Pulmonary artery endothelial cell (primary cell): ENCODE measurements around the gene GREM1. TPM values are rescaled to one million over a fixed set of nuclear protein-coding genes. Genes with fewer than 3 reads are reported as not detected.

ENCODE experiments used
- DNase-seq: peaks from one replicate; pipeline ENCODE4 v3.0.0-alpha.2; 2011; ENCODE audit warnings: low read depth, low spot score
- total RNA-seq: library from RNA; depleted of rRNA; stranded (reverse); fragments of >200 nt; gene quantifications from 2 replicates; pipeline ENCODE4 v1.2.3, GENCODE V29; 2014

Gene GREM1
- total RNA-seq, 1 donor from 2014 or later: 0.07 TPM

GRCh38 chr15:32730677-32731654, 13.2 kb downstream of the GREM1 start:
- no peak for DNase-seq

- DNase-seq: no peak
Observed at GRCh38 chr15:32732574-32733157, 14.9 kb downstream of the GREM1 start.

DNA sequence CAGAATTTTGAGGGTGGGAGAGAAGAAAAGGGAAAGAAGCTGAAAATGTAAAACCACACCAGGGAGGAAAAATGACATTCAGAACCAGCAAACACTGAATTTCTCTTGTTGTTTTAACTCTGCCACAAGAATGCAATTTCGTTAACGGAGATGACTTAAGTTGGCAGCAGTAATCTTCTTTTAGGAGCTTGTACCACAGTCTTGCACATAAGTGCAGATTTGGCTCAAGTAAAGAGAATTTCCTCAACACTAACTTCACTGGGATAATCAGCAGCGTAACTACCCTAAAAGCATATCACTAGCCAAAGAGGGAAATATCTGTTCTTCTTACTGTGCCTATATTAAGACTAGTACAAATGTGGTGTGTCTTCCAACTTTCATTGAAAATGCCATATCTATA, 15.5 kb downstream of the GREM1 start:
- no peak for DNase-seq

DNA sequence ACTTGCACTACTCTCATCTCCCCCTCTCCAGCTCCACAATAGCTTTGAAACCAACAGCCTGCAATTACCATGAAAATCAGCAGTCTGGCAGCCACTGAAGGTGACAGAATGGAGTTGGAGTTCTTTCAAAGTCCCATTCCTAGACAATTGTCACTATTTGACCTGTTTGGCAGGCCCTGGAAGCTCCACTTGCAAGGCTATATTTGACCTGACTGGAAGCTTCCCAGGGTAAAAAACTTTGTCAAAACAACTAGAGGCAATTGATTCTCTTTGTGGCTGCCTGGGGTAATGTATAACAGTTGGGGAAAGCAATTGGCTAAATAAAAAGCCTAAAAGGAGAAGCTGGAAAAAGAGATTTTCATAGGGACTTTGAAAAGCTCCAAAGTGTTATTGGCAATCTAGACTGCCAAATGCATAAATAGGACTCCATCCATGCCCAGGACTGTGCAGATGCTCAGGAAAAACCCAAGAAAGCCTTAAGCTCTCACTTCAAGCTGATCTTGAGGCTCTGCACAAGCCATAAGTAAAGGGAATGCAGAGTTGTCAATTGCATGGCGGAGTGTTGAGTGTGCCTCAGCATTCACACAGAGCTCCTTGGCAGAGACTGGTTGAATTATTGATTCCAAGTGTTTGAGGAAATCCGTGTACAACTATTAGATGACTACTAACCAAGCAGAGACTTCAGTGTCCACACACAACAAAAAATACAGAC, 18.3 kb downstream of the GREM1 start:
- DNase-seq: no peak

GRCh38 chr15:32736701-32737061, 18.9 kb downstream of the GREM1 start:
- no peak for DNase-seq

DNA sequence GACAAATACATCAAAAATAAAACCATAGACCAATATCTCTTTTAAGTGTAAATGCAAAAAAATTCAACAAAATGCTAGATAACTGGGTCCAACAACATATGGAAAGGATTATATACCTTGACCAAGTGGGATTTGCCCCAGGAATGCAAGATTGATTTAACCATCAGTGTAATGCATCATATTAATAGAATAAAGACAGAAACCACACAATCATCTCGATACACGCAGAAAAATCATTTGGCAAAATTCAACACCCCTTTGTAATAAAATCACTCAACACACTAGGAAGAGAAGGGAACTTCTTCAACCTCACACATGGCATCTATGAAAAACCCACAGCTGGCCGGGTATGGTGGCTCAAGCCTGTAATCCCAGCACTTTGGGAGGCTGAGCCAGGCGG, 19.5 kb downstream of the GREM1 start:
- no peak for DNase-seq

- DNase-seq: no peak
Observed at GRCh38 chr15:32738666-32739065, 20.9 kb downstream of the GREM1 start.

GRCh38 chr15:32739522-32740063, 21.8 kb downstream of the GREM1 start:
- DNase-seq: no peak

DNA sequence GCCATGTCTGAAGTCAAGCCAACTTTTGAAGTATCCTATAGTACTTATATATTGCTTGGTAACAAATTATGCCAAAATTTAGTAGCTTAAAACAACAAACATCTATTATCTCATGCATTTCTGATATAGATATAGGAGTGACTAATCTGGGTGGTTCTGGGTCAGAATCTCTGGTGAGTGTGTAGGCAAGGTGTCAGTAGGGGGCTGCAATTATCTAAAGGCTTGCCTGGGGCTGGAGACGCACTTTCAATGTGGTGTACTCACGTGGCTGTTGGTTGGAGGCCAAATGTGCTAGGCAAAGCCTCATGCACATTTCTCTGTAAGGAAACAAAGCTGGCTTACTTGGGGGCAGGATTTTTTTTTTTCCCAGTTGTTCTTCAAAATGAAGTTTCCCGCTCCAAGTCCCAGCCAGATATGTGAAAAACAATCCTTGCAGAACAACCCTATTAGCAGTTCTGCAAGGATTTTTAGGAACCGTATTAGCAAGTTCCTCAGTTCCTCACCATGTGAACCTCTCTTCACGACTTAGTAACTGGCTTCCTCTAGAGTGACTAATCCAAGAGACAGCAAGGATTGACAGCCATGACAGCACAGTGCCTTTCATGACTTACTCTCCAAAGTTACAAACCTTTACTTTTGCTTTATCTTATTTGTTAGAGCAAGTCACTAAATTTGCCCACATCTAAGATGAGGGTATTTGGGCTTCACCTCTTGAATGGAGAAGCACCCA, 25.8 kb downstream of the GREM1 start:
- DNase-seq: no peak

GRCh38 chr15:32746116-32746857, 28.5 kb downstream of the GREM1 start:
- no peak for DNase-seq

- DNase-seq: no peak
Observed at GRCh38 chr15:32747921-32748342, 30.1 kb downstream of the GREM1 start.

GRCh38 chr15:32750979-32751378, 33.2 kb downstream of the GREM1 start:
- DNase-seq: no peak

DNA sequence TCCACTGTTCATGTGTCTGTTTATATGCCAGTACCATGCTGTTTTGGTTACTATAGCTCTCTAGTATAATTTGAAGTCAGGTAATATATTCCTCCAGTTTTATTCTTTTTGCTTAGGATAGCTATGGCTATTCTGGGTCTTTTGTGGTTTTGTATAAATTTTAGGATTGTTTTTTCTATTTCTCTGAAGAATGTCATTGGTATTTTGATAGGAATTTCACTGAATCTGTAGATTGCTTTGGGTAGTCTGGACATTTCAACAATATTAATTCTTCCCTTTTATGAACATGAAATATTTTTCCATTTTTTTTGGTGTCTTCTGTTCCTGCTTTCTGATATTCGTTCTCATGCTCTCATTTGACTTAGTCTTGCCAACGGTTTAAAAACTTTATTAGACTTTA, 39.6 kb downstream of the GREM1 start:
- no peak for DNase-seq

DNA sequence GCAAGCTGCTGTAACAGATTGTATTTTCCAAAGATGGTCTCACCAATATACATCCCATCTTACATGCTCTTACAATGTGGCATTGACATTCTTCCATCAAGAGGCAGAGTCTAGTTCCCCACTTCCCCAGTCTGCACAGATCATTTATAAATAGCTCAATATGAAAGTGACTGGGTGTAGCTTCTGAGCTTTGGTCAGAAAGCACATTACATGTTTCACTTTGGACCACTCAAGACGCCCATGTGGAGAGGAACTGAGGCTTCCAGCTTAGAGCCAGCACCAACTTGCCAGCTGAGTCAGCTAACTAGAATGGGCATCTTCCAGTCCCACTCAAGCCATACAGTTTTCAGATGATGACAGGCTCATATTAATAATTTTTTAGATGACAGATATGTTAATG, 45.5 kb downstream of the GREM1 start:
- DNase-seq: no peak

DNA sequence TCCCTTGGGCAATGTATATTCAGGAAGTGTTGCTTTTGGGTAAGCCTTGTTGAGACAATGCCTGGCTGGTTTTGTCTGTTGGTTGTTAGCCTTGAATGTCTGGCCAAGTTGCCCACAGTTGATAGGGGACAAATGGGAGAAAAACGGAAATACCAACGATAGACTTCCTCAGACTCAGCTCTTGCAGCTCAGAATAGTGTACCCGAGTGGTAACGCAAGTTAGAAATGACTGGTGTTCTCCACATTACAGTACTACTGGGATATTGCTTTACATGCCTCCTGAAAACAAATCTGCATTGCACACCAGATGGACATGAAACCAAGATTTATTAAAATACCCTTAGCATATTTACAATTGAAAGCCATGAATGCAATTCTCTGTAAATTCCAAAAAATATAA, 47.4 kb downstream of the GREM1 start:
- DNase-seq: no peak

DNA sequence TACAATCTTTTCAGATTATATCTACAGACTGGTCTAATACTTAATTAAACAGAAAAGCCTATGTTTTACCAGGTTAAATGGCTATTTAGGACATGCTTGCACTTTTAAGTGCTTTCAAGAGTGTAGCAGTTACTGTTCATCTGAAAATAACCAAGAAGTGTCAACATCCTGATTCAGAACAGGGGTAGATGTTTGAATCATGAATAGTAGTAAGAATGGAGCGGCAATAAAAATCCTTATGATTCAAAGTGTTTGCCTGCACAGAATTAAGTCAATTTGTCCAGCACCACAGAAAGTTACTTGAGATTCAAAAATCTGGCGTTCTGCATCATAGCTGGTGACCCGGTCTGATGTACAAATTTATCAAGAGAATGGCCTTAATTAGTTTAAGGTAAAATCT, 48.3 kb downstream of the GREM1 start:
- DNase-seq: no peak

GRCh38 chr15:32767236-32767635, 49.4 kb downstream of the GREM1 start:
- no peak for DNase-seq

GRCh38 chr15:32774022-32774421, 56.2 kb downstream of the GREM1 start:
- no peak for DNase-seq

DNA sequence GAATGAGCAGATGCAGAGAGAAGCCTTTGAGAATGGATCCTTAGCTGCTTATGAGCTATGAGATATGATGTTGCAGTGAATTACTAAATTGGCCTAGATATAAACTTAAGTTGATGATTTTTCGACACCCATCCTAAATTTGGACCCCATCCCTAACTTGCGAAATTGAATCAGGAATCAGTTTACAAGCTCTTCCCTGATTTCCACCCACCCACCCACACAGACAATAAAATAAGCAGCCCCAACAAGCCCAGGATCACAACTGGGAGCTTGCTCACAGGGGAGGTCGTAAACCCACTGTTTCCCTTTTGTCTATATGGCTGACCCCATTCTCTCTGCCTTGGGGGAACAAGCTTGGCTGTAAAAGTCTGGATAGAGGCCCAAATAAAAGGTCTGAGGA, 57.3 kb downstream of the GREM1 start:
- DNase-seq: no peak

DNA sequence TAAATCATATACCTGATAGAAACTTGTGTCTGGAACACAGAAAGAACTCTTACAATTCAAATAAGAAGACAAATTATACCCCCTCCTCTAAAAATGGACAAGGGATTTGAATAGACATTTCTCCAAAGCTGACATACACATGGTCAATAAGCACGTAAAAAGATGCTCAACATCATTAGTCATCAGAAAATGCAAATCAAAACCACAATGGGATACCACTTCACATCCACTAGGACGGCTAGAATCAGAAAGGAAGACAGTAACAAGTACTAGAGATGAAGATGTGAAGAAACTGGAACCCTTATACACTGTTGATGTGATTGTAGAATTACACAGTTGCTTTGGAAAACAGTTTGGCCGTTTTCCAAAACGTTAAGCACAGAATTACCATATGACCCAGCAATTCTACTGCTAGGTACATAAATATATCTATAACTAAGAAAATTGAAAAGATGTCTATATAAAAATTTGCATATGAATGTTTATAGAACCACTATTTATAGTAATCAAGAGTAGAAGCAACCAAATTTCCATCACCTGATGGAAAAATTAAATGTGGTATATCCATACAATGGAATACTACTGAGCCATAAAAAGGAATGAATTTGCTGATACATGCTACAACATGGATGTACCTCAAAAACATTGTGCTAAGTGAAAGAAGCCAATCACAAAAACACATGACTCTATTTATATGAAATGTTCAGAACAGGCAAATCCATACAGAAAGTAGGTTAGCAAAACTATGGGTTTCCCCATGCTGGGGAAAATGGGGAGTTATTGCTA, 60.8 kb downstream of the GREM1 start:
- DNase-seq: no peak
